ENCODE measurements around the gene ZDHHC7. TPM values are rescaled to one million over a fixed set of nuclear protein-coding genes. Genes with fewer than 3 reads are reported as not detected.

Gene ZDHHC7
- total RNA-seq, 8 experiments from 2014 or later, result 13.8 to 273 (median 25.8) TPM

GRCh38 chr16:85049706-85050305, 38.5 kb upstream of the ZDHHC7 start:
- 82 to 96% (median 92%) methylated on average over 4 to 12 of the region's 15 CpGs; no CpG with 5 or more reads in 3 of the 10 experiments for WGBS, 10 experiments
- no peak for ATAC-seq (replicated peaks in 6 of 8)
- Histone ChIP-seq H3K4me3 (no peak overlapping the region), H3K27ac (no peak overlapping the region), H3K4me1 (replicated peaks in 1 of 2) (peaks cover 0 to 4% of the 10 kb centered on the region in 2 donors)
- in situ Hi-C loops (cut with MboI; ENCODE audit: low pct_unique_long_range_greater_than_20kb in 2 of 9, low sequenced_read_pairs in 9 of 9, unreplicated experiment in 9 of 9), result no loop called here

- in situ Hi-C loops (cut with MboI; ENCODE audit: low pct_unique_long_range_greater_than_20kb in 2 of 9, low sequenced_read_pairs in 9 of 9, unreplicated experiment in 9 of 9), result no loop called here
- H3K27ac ChIP-seq, result no peak overlapping the region
- H3K4me3 ChIP-seq, result no peak overlapping the region
- ATAC-seq (replicated peaks in 6 of 8), result no peak
- WGBS, 10 experiments, result 69 to 100% (median 100%) methylated on average over 2 to 9 of the region's 17 CpGs; no CpG with 5 or more reads in 3 of the 10 experiments
- H3K4me1 ChIP-seq (replicated peaks in 1 of 2), result peaks cover 0 to 4% of the 10 kb centered on the region in 2 donors
Measured at GRCh38 chr16:85048921-85049562, 37.7 kb upstream of the ZDHHC7 start.

GRCh38 chr16:85047867-85048455, 36.6 kb upstream of the ZDHHC7 start:
- Histone ChIP-seq H3K4me1 (replicated peaks in 1 of 2) (peaks cover 0 to 4% of the 10 kb centered on the region in 2 donors), H3K4me3 (no peak overlapping the region), H3K27ac (no peak overlapping the region)
- in situ Hi-C loops (cut with MboI; ENCODE audit: low pct_unique_long_range_greater_than_20kb in 2 of 9, low sequenced_read_pairs in 9 of 9, unreplicated experiment in 9 of 9), result no loop called here
- ATAC-seq (replicated peaks in 6 of 8), result no peak
- WGBS, 10 experiments, result 20 to 94% (median 73%) methylated on average over 1 to 7 of the region's 11 CpGs; no CpG with 5 or more reads in 2 of the 10 experiments

GRCh38 chr16:85046931-85047866, 35.9 kb upstream of the ZDHHC7 start:
- Histone ChIP-seq H3K4me1 (replicated peaks in 1 of 2) (peaks cover 0 to 4% of the 10 kb centered on the region in 2 donors), H3K27ac (no peak overlapping the region), H3K4me3 (no peak overlapping the region)
- in situ Hi-C loops (cut with MboI; ENCODE audit: low pct_unique_long_range_greater_than_20kb in 2 of 9, low sequenced_read_pairs in 9 of 9, unreplicated experiment in 9 of 9), result no loop called here
- ATAC-seq (replicated peaks in 6 of 8), result peak in 1 of 8 experiments; percentile 39
- WGBS, 10 experiments, result 60 to 100% (median 86%) methylated on average over 1 to 14 of the region's 20 CpGs

- H3K4me1 ChIP-seq (replicated peaks in 1 of 2), result peaks cover 0 to 4% of the 10 kb centered on the region in 2 donors
- WGBS, 10 experiments, result 65 to 100% (median 85%) methylated on average over 1 to 8 of the region's 8 CpGs
- H3K27ac ChIP-seq, result no peak overlapping the region
- H3K4me3 ChIP-seq, result no peak overlapping the region
- ATAC-seq (replicated peaks in 6 of 8), result no peak
- in situ Hi-C loops (cut with MboI; ENCODE audit: low pct_unique_long_range_greater_than_20kb in 2 of 9, low sequenced_read_pairs in 9 of 9, unreplicated experiment in 9 of 9), result no loop called here
Measured at GRCh38 chr16:85046472-85046916, 35.2 kb upstream of the ZDHHC7 start.

- 72 to 100% (median 86%) methylated on average over 1 to 17 of the region's 23 CpGs; no CpG with 5 or more reads in 1 of the 10 experiments for WGBS, 10 experiments
- no peak overlapping the region for H3K27ac ChIP-seq
- no peak for ATAC-seq (replicated peaks in 6 of 8)
- no peak overlapping the region for H3K4me3 ChIP-seq
- in situ Hi-C loops (cut with MboI; ENCODE audit: low pct_unique_long_range_greater_than_20kb in 2 of 9, low sequenced_read_pairs in 9 of 9, unreplicated experiment in 9 of 9), result no loop called here
- H3K4me1 ChIP-seq (replicated peaks in 1 of 2), result peaks cover 0 to 9% of the 10 kb centered on the region in 2 donors
Measured at GRCh38 chr16:85045641-85046471, 34.5 kb upstream of the ZDHHC7 start.

GRCh38 chr16:85045077-85045476, 33.7 kb upstream of the ZDHHC7 start:
- H3K4me1 ChIP-seq (replicated peaks in 1 of 2), result peaks cover 0 to 6% of the 10 kb centered on the region in 2 donors
- no peak overlapping the region for H3K27ac ChIP-seq
- 86 to 100% (median 100%) methylated on average over 1 to 3 of the region's 5 CpGs; no CpG with 5 or more reads in 3 of the 10 experiments for WGBS, 10 experiments
- ATAC-seq (replicated peaks in 6 of 8), result no peak
- no peak overlapping the region for H3K4me3 ChIP-seq
- in situ Hi-C loops (cut with MboI; ENCODE audit: low pct_unique_long_range_greater_than_20kb in 2 of 9, low sequenced_read_pairs in 9 of 9, unreplicated experiment in 9 of 9), result no loop called here

GRCh38 chr16:85042606-85043005, 31.3 kb upstream of the ZDHHC7 start:
- no peak overlapping the region for H3K4me3 ChIP-seq
- H3K27ac ChIP-seq, result no peak overlapping the region
- 80 to 100% (median 93%) methylated on average over 1 to 6 of the region's 6 CpGs for WGBS, 10 experiments
- peaks cover 0 to 6% of the 10 kb centered on the region in 2 donors for H3K4me1 ChIP-seq (replicated peaks in 1 of 2)
- in situ Hi-C loops (cut with MboI; ENCODE audit: low pct_unique_long_range_greater_than_20kb in 2 of 9, low sequenced_read_pairs in 9 of 9, unreplicated experiment in 9 of 9), result no loop called here
- ATAC-seq (replicated peaks in 6 of 8), result no peak

- H3K4me3 ChIP-seq, result no peak overlapping the region
- in situ Hi-C loops (cut with MboI; ENCODE audit: low pct_unique_long_range_greater_than_20kb in 2 of 9, low sequenced_read_pairs in 9 of 9, unreplicated experiment in 9 of 9), result no loop called here
- H3K4me1 ChIP-seq (replicated peaks in 1 of 2), result peaks cover 0 to 6% of the 10 kb centered on the region in 2 donors
- no peak for ATAC-seq (replicated peaks in 6 of 8)
- 63 to 100% (median 78%) methylated on average over 1 to 6 of the region's 6 CpGs; no CpG with 5 or more reads in 4 of the 10 experiments for WGBS, 10 experiments
- no peak overlapping the region for H3K27ac ChIP-seq
Measured at GRCh38 chr16:85042167-85042526, 30.8 kb upstream of the ZDHHC7 start.

DNA sequence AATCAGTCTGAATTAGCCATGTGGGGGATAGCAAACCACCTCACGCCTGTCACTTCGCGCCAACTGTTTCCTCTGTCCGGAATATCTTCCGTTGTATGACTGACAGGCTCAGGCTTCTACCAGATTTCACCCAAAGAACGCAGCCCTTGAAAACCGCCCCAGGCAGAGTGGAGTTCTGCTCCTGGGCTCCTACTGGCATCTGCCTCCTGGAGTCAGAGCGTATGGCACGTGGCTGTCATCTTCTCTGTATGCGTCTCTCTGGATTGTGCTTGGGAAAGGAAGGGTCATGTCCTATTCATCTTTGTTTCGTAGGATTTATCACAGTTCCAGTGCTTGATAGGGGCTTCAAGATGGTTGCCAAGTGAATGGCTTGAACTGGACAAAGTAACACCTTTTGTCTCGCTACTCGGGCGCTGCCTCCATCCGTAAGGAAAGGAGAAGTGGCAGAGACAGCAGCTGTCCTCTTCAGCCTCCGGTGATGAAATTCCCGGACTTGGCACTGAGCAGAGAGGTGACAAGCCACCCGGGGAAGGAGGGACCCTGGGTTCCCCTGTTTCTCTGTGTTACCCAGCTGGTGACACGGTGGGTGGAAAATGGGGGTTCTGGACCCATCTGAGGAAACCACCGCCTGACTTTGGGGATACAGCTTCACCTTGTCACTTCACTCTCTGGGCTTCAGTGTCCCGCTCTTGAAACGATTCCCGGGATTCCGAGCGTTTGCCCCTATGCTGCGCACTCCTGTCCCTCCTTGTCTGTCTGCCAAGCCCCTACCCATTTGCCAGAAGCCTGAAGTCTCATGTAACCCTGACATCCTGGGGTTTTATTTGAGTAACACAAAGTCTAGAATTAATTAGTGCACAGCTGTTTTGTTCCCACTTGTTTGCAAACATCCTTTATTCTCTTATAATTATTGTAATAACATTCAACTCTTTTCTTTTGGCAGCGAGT, 30.2 kb upstream of the ZDHHC7 start:
- peak in 4 of 8 experiments; percentile 13 to 62 (median 30) for ATAC-seq (replicated peaks in 6 of 8)
- in situ Hi-C loops (cut with MboI; ENCODE audit: low pct_unique_long_range_greater_than_20kb in 2 of 9, low sequenced_read_pairs in 9 of 9, unreplicated experiment in 9 of 9), result no loop called here
- Histone ChIP-seq H3K27ac (no peak overlapping the region), H3K4me1 (replicated peaks in 1 of 2) (peaks cover 0 to 6% of the 10 kb centered on the region in 2 donors), H3K4me3 (no peak overlapping the region)
- WGBS, 10 experiments, result 38 to 100% (median 90%) methylated on average over 1 to 20 of the region's 27 CpGs; no CpG with 5 or more reads in 1 of the 10 experiments

DNA sequence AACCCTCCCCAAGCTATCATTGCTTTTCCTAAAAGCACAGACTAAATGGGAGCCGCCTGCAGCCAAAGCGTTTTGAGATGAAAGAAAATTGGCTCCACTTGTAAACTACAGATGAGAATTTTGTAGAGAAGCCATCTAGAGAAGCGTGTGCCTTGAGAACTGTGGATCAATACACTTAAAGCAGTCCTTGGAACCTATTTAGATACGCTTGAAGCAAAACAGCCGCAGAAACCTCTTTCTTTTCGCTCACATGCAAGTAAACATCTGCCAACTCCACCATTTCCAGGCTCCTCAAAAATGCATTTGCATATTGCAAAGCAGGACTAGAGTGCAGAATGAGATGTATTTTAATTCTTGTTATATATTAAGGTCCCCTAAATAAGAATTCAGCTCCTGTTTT, 29.4 kb upstream of the ZDHHC7 start:
- no peak overlapping the region for H3K27ac ChIP-seq
- no peak overlapping the region for H3K4me3 ChIP-seq
- H3K4me1 ChIP-seq (replicated peaks in 1 of 2), result peaks cover 0 to 6% of the 10 kb centered on the region in 2 donors
- in situ Hi-C loops (cut with MboI; ENCODE audit: low pct_unique_long_range_greater_than_20kb in 2 of 9, low sequenced_read_pairs in 9 of 9, unreplicated experiment in 9 of 9), result no loop called here
- peak in 3 of 8 experiments; percentile 49 to 79 (median 58) for ATAC-seq (replicated peaks in 6 of 8)
- 15 to 89% (median 83%) methylated on average over 1 to 6 of the region's 6 CpGs; no CpG with 5 or more reads in 2 of the 10 experiments for WGBS, 10 experiments
